Cortex of kidney (tissue), 1 donor: Measurements from ENCODE around the gene IER3.

Experiments
- DNase-seq: peaks from one replicate; lab custom pipeline; 2025; lab: John Stamatoyannopoulos, UW

IER3 gene

DNA sequence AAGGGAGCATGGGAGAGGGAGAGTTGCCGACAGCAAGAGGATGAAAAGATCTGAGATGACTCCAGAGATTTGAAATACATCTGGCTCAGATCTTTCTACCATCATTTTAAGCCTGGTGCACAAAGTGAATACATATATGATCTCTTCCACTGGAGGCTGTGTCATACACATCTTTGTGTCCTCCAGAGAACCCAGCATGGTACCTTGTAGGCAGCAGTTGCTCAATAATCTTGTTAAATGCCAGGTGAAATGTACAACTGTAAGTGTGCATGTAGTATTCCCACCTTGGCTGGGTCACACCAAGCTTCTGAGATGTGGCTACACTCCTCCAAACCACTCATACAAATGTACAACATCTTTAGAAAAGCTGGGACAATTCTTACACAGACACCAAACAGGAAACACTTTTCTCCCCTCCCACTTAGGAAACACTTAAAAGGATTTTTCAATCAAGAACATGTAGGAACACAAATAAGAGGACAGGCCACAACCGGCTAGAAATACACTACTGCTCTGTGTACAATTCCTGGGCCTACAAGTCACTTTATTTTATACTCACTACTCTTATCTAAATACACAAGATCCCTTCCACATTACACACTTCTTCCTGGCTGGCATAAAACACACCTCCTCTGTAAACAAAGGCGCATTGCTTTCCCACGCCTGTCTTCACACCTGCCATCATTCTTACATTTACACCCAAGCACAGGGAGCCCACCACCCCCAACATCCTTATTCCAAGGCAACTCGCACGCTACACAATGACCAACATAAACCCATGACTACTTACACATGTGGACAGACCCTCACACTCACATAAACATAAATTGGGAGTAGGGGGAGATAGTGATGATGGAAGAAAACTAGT lies 3.8 kb upstream of the IER3 start:
- DNase-seq: no peak

DNA sequence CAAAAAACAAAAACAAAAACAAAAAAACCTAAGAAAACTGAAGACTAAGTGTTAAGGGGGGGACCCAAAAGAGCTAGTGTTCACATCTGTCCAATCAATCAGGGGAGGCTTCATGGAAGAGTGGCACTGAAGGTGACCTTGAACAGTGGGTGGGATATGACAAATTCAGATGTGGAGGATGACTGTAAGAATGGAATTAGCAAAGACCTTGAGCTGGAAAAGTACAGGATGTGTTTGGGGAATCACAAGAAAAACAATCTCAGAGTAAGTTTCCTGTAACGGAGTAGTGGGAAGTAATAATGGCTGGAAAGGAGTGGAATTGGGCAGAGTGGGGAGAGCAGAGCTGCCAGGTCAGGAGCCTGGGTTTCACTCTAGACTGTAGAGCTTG lies 2.9 kb upstream of the IER3 start:
- DNase-seq: no peak

DNA sequence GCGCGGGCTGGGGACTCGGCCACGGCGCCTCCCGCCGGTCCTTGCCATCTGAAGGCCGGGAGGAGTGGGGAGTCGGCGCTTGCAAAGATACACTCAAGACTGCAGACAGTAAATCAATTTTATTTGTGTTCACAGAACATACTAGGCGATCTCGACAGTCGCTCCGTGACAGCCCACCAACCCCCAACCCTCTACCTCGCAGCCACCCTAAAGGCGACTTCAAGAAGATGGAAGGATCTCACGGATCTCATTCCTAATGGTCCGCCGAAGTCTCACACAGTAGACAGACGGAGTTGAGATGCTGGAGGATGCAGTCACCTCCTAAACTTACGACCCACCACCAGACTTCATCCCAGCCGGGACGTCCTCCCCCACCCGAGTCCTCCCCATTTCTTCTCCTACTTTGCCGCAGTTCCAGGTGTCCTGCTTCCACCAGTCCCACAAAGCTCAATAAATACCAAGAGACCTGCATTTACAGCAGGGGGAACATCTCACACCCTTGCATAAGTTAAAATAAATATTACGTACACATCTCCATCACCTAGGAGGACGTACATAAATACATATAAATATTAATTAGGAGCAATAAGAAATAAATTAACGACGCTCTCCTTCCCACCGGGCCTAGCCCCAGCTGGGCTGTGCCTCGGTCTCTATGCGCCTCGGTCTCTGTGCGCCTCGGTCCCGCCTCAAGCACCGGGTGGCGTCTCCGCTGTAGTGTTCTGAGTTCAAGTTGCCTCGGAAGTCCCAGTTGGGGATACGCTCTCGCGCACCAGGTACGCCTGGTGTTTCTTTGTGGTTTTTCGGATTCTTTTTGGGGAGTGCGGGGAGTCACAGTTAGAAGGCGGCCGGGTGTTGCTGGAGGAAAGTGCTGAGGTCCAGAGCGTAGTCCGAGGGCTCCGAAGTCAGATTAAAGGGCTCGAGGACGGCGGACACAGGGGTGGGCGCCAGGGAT lies 971 bp downstream of the IER3 start:
- DNase-seq: no peak

DNA sequence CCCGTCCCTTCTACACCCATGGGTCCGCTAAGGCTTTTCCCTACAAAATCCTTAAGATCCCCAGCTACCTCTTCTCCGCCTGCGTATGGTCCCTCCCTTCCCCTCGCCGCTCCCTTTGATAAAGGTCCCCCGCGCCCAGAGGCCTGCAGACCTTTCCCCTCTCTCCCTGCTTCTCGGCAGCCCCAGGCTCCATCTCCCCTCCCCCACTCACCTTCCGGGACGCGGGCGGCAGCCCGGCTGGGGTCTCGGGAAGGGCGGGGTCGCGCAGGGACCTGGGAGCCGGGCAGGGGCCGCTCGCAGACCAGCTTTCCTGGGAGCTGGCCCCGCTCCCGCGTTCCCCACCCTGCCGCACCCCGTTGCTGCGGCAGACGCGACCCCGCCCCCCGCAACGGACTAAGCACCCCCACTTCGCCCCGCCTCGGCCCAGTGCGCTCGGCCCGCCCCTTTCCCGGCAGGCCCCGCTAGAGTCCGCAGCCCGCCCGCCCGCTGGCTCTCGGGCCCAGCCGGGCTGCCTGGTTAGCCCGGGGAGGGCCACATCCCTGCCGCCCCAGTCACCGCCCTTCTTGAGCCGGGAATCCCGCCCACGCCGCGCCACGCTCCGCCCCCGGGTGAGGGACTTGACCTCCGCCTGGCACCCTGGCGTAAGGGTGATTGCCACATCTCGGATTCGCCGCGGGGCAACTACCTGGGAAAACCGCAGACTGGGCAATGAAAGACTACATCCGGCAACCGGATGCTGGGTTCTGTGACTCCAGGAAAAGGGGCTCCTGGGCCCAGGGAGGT lies 1.8 kb downstream of the IER3 start, which contains the start of gene FLOT1:
TSS of gene FLOT1 (minus strand) at position 372 of the 783 bp plus-strand sequence. CDS start 498 bp downstream, outside the sequence.
- DNase-seq: peak; percentile 55

DNA sequence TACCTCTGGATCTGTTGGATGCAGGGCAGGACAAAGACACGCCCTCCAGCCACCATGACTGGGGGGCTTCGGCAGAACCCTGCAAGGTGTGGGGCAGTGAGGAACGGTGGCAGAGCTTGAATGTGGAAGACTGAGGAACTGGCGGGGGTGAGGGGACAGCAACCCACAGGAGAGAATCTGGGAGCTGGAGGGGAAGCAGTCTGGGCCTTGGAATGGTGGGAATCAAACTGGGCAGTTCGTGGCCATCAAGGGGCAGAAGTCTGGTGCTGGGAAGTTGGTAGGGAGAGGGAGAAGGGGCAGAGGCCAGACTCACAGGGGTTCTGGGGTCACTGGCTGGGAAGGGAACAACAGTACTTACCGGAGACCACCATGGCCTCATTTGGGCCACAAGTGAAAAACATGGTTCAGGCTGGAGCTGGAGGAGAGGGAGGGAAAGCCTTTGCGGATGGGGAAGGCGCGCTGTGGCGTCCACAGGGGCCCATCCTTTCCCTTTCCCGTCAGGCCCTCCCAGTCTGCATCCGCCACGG lies 2.5 kb downstream of the IER3 start:
- DNase-seq: no peak

DNA sequence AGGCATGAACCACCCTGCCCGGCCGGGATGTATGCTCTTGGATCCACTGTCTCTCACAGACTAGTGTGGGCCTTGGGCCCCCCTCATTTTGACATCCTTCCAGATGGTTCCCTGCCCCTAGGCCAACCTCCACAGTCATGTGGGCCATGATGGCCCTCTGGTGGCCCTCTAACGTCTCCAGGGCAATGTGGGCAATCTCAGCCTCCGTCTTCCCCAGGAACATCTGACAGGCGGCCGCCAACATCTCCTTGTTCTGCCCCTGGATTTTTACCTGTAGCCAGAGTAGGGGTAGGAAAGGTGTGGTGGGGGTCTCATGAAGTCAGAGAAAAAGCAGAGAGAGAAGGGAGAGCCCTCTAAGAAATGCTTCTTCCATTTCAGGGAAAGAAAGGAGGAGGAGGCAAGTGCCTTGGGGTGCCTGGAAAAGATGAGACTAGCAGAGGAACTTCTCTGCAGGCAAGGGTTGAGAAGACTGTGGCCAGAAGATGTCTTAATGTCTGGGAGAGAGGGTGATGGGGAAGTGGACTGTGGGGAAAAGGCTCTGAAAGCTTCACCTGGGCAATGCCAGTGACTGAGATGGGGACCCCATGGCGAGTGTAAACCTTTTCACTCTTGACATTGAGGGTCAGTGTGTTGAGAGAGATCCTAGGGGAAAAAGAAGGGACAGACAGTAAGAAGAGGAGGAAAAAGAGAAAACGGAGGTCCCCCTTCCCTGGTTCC lies 3.1 kb downstream of the IER3 start:
- no peak for DNase-seq

DNA sequence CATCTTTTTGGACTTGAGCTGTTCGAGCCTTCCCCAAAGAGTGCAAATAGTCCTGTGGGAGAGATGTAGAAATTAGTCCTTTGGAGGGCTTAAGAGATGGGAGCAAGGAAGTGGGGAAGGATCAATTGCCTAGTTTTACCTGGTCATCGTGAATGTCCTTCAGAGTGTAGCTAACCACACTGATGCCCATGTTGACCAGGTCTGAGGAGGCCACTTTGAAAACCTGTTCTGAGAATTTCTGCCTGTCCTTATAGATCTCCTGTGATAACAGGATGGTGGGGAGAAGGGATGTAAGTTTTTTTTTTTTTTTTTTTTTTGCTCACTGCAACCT lies 3.8 kb downstream of the IER3 start:
- no peak for DNase-seq

DNA sequence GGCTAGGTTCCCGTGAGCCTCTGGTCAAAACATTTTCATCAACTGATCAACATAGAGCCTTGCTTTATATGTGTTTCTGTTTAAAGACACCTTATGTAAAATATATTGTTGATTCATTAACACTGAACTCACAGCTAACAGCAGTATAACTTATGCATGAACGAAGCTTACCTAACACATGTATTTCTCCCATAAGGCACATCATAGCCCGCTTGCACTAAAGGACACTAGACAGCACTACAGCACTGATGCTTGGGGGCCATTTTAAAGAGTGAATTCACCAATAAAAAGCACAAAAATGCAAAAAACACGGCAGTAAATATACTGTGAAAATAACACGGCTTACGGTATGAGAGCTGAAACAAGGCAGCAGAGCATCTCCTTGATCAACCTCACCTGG lies 5.8 kb downstream of the IER3 start:
- no peak for DNase-seq

DNA sequence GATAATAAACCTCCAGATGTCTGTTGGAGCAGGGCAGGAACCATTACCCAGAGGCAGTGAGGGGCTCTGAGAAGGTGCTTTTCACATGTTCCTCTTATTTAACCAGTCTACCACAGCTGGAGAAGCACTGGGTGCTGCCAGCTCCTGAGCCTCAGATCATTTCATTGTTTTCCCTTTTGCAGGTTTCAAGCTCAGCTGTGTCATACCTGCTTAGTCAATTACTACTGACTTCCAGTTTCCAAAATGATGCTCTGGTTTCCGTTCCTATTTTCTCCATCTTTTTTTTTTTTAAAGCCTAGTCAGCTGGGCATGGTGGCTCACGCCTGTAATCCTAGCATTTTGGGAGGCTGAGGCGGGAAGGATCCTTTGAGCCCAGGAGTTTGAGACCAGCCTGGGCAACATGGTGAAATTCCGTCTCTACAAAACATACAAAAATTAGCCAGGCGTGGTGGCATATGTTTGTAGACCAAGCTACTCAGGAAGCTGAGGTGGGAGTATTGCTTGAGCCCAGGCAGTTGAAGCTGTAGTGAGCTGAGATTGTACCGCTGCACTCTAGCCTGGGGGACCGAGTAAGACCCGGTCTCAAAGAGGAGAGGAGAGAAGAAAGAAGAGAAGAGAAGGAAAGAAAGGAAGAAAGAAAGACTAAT lies 8.6 kb downstream of the IER3 start:
- DNase-seq: no peak

DNA sequence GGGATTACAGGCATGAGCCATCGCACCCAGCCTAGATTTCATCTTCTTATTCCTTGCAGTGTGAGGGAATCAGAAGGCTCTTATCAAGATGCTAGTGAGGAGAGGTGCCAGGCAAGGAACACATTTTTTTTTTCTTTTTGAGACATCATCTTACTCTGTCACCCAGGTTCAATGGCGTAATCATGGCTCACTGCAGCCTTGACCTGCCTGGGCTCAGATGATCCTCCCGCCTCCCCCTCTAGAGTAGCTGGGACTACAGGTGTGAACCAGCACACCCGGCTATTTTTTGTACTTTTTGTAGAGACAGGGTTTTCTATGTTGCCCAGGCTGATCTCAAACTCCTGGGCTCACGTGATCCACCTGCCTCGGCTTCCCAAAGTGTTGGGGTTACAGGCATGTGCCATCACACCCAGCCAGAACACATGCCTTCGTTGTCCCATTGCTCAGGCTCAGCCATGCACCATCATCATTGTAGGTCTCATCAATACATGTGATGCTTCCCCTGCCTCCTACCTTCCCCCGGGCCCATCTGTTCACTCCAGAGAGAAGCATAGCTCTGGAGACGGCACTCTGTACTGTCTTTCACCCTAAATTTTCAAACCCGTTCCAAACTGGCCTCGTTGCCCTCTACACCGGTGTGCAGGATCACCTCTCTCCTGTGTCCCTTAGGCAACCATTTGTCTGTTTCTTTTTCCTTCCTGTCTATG lies 12.0 kb downstream of the IER3 start:
- no peak for DNase-seq

DNA sequence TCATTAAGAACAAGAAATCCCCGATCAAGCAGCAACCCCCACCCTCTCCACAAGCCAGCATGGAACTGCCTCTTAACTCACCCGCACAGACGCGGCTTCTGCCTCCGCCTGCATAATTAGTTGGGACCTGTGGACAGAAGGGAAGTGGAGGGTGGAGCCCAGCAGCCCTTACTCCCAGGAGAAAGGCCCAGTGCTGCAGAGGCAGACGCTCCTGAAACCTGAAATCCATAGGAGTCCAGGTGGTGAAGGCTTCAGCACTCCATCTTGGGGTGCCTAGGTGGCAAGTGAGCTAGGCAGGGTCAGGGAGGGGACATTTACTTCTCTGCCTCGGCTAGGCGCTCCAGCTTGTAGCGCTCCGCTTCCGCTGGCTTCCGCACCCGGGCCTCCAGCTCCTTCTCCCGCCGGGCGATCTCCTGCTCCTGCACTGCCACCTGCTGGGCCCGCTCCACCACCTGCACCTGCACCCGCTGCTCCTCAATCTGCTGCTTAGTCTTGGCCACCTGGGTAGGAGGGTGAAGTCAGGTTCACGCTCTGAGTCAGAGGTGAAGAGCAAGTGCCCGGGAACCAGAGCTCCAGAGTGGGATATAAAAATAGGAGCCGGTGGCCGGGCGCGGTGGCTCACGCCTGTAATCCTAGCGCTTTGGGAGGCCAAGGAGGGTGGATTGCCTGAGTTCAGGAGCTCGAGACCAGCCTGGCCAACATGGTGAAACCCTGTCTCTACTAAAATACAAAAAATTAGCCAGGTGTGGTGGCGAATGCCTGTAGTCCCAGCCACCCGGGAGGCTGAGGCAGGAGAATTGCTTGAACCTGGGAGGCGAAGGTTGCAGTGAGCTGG lies 13.5 kb downstream of the IER3 start:
- DNase-seq: no peak

DNA sequence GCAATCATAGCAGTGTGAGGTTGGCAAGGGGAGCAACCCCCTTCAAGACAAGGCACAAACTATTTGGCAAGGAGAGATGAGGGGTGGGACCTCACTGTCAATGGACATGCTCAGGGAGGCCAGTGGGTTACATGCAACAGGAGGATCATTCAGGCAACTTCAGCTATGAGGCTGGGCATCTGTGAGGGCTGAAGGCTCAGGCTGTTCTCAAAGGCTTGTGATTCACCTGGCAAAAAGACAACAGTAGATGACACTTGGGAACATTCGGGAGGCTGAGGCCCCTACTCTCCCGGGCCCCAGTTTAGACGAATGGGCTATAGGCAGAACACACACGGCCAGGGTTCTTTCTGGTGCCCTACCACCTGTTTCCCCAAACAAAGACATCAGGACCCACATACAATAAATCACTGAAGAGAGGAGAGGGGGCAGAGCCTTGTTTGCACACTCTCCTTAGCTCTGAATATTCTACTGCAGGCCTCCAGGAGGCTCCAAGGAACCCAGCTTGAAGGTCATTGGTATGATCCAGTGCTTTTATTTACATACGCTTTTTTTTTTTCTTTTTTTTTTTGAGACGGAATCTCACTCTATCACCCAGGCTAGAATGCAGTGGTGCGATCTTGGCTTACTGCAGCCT lies 16.3 kb downstream of the IER3 start:
- no peak for DNase-seq

DNA sequence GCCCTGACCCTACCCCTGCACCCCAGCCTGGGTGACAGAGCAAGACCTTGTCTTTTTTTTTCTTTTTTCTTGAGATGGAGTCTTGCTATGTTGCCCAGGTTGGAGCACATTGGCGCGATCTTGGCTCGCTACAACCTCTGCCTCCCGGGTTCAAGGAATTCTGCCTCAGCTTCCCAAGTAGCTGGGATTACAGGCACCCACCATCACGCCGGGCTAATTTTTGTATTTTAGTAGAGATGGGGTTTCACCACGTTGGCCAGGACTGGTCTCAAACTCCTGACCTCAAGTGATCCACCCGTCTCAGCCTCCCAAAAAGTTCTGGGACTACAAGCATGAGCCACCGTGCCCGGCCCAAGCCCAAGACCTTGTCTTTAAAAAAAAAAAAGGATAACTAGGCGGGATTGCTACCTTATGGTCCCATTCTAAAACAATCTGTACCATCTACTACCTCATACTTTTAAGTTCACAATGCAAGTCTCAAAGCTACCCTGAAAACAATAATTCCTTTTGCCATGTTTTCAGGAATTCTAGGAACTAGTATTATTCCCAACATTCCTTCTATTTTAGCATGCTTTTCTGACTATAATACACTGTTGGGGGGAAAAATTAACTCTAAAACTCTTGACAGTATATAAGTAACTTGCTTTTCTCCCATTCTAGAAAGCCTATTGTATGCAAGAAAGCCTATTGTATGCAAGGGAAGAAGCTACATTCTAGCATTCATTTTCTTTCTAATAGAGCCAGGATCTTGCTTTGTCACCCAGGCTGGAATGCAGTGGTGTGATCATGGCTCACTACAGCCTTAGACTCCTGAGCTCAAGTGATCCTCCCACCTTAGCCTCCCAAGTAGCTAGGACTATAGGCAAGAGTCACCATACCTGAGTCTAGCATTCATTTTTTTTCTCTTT lies 17.6 kb downstream of the IER3 start:
- DNase-seq: no peak

DNA sequence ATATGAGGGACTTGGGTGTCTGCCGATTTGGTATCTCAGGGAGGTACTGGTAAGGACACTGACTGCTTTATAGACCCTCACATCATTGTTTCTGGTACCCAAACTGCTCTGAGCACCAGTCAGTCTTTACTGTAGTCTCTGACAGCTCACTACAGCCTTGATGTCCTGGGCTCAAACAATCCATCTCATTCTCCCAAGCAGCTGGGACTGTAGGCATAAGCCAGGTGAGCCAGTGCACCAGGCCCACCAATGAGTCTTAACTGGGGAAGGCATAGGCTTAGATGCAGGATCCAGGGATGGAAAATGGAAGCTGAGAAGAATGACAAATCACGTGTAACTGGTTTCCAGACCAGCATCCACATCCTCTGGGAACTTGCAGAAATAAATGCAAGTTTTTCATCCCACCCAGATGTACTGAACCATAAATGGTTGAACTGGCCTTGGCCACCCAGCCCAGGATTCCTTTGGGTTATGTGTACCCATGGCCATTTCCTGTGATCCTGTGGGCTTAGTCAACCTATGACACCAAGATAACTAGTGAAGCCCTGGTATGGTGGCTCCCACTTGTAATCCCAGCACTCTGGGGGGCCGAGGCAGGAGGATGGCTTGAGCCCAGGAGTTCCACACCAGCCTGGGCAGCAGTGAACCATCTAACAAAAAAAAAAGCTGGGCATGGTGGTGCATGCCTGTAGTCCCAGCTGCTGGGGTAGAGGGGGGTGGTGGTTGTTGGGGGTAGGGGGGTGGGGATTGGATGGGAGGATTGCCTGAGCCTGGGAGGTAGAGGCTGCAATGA lies 18.4 kb downstream of the IER3 start:
- no peak for DNase-seq

DNA sequence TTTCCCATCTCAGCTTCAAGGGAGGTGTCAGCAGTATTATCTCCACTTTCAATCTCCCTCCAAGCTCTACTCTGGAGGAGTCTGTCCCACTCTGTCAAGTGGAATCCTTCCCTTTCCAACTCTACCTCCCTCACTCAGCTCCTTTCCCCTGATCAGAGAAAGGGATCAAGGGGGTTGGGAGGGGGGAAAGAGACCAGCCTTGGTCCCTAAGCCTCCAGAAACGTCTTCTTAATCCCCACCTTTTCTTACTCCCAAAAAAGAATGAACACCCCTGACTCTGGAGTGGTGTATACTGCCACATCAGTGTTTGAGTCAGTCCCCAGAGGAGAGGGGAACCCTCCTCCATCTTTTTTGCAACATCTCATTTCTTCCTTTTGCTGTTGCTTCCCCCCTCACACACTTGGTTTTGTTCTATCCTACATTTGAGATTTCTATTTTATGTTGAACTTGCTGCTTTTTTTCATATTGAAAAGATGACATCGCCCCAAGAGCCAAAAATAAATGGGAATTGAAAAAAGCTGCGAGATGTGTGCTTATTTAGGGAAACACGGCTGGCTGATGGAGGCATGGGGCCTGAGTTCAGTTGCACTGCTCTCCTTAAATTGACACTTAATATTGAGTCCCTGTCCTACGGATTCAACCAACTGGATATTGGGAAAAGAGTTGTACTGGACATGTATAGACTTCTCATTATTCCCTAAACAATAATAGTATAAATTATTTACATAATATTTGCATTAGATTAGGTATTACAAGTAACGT lies 19.3 kb downstream of the IER3 start:
- no peak for DNase-seq
